HG02623 (cell line): ENCODE measurements around the gene SARNP.
"Not testable (repeated sequence)": the region's sequence is repeated elsewhere in the genome, so short reads cannot be mapped to it uniquely, and the experiment has no call there.

Source experiments
- ATAC-seq: cut with Tn5 transposase; IDR thresholded peaks from one replicate; pipeline ENCODE4 v1.9.1; 2021; ENCODE audit warnings: moderate library complexity; ENCODE audit not compliant: unreplicated experiment

SARNP gene, protein sequence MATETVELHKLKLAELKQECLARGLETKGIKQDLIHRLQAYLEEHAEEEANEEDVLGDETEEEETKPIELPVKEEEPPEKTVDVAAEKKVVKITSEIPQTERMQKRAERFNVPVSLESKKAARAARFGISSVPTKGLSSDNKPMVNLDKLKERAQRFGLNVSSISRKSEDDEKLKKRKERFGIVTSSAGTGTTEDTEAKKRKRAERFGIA

DNA sequence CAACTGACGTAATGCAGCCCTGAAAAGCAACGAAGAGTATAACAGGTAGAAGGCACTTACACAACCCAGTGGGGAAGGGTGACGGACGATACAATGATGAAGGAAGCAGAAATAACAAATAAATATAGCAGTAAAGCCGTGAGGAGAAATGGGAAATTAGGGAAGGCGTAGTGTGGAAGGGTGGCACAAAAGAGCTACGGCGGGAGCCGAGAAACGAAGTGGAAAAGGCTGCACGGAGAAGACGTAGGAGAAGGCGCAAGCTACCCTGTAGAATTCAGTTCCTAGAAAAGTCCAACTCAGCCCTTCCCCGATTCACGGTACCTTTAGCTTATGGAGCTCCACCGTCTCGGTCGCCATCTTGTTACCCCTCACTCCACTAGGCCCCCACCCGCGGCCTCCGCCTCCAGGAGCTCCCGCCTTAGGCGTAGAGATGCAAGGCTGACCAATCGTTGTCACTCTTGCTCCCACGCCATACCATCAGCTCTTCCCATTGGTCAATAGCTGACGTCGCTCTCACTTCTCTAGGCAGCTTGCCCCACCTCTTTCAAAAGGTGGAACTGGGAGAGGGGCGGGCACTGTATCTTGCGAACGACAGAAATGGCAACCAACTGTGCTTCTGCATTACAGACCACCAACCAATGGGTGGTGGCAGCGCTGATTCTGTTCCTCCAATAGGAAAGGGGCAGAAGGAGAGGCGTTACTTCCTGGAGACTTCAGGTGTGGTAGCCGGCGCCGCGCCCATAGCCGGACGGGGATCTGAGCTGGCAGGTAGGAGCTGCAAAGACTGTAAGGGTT lies at the start of gene SARNP, which contains the start of gene ORMDL2:
Gene SARNP (minus strand): TSS at position 380 of the 795 bp plus-strand sequence. CDS start 23 bp downstream, at position 357.
Gene ORMDL2 (plus strand): TSS at position 697 of the 795 bp plus-strand sequence. CDS start 959 bp downstream, outside the sequence.
- ATAC-seq: peak; percentile 96

DNA sequence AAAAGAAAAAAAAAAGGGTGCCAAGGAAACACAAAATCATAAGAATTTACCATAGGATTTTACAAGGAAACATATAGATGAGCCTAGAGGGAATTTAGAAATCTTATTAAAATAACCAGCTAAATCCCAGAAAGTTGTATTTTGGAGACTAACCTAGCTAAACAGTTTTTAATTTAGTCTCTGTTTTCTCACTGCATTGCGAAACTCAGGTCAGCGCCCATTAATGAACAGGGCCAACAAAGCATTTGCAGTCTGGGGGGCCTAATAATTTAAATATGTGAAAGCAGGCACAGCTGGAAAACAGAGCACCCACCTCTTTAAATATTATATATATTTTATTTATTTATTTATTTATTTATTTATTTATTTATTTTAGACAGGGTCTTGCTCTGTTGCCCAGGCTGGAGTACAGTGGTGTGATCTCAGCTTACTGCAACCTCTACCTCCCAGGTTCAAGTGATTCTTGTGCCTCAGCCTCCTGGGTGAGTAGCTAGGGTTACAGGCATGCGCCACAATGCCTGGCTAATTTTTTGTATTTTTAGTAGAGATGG lies 49.0 kb upstream of the SARNP start:
- ATAC-seq: not testable (repeated sequence)

- no peak for ATAC-seq
Observed at GRCh38 chr12:55865327-55865726, 47.8 kb upstream of the SARNP start.

DNA sequence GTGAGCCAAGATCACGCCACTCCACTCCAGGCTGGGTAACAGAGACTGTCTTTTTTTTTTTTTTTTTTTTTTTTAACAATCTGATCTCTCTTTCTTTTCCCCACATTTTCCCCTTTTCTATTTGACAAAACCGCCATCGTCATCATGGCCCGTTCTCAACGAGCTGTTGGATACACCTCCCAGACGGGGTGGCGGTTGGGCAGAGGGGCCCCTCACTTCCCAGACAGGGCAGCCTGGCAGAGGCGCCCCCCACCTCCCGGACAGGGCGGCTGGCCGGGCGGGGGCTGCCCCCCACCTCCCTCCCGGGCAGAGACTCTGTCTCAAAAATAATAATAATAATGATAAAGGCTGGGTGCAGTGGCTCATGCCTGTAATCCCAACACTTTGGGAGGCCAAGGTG lies 45.4 kb upstream of the SARNP start:
- ATAC-seq: not testable (repeated sequence)

GRCh38 chr12:55862286-55862685 lies 44.8 kb upstream of the SARNP start:
- ATAC-seq: no peak

- no peak for ATAC-seq
Observed at GRCh38 chr12:55861871-55862270, 44.3 kb upstream of the SARNP start.

DNA sequence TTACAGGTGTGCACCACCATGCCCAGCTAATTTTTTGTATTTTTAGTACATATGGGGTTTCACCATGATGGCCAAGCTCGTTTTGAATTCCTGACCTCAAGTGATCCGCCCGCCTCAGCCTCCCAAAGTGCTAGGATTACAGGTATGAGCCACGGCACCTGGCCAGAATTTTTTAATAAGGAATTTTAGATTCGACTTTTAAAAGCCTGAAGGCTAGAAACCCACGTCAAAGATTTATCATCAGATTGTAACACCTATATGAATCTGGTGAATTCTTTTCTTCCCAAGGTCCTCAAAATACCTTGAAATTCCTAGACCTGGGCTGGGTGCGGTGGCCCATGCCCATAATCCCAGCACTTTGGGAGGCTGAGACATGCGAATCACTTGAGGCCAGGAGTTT lies 43.9 kb upstream of the SARNP start:
- no peak for ATAC-seq

DNA sequence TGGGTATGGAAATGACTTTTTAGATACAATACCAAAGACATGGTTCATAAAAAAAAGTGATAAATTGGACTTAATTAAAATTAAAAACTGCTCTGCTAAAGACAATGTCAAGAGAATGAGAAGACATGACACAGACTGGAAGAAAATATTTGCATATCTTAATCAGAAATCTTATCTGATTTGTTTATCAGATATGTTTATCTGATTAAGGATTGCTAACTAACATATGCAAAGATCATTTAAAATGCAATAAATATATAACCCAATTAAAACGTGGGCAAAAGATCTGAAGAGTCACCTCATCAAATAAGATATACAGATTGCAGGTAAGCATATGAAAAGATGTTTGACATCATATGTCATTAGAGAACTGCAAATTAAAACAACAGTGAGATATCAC lies 35.2 kb upstream of the SARNP start:
- no peak for ATAC-seq

- ATAC-seq: no peak
Observed at GRCh38 chr12:55850893-55851292, 33.4 kb upstream of the SARNP start.

DNA sequence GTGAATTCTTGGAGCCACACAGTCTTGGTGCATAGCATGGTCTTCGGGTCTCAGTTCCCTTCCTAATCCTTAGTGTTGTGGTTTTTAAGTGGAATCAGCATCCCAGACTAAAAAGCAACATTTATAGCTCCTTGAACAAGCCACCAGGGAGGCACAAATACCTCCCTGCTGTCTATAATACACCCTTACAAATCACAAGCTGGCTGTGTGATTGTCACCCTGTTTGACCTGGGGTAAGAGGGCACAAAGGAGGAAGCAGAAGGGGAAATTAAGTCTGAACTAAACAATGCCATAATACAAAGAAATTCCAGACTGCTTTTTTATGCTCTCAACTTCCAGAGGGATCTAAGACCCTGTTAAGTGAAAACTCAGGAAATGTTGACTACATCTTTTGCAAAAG lies 32.9 kb upstream of the SARNP start:
- no peak for ATAC-seq

GRCh38 chr12:55849616-55850343 lies 32.3 kb upstream of the SARNP start:
- no peak for ATAC-seq

GRCh38 chr12:55847603-55848291 lies 30.2 kb upstream of the SARNP start:
- ATAC-seq: no peak

GRCh38 chr12:55847033-55847432 lies 29.5 kb upstream of the SARNP start:
- no peak for ATAC-seq

DNA sequence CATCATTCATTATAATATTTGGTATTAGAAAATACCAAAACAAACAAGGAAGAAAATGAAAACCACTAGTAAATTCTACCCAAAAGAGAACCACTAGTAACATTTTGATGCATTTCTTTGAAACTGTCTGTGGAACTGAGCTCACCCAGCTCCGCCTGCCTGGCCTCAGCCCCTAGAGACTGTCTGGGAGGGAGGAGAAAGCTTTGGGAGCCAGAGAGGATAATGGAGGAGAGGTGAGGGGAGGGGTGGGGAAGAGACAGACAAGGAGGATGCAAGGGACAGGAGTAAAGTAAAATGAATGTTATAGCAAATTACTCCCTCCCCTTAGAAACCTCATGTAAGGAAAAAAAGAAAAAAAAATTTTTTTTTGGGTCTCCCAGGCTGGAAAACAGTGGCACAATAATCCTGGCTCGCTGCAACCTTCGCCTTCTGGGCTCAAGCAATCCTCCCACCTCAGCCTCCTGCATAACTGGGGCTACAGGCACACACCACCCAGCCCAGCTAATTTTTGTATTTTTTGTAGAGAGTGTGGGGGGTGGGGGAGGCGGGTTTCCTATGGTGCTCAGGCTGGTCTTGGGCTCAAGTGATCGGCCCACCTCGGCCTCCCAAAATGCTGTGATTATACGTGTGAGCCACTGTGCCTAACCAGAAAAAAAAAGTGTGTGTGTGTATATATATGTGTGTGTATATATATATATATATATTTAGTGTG lies 28.4 kb upstream of the SARNP start:
- ATAC-seq: no peak

GRCh38 chr12:55845361-55845760 lies 27.8 kb upstream of the SARNP start:
- no peak for ATAC-seq

DNA sequence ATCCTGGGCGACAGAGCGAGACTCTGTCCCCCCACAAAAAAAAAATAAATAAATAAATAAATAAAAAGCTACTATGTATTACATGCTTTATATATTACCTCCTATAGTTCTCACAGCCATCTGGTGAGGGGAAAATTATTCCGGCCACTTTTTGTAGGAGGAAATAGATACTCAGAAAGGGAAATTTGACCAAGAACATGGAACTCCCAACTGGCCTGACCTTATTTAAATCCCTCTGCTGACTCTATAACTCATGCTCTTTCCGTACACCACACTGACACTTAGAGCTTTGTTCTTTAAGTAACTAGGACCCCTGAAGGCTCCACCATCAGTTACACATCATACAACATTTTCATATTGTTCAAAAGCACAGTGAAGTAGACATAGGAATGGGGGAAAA lies 27.4 kb upstream of the SARNP start:
- no peak for ATAC-seq

DNA sequence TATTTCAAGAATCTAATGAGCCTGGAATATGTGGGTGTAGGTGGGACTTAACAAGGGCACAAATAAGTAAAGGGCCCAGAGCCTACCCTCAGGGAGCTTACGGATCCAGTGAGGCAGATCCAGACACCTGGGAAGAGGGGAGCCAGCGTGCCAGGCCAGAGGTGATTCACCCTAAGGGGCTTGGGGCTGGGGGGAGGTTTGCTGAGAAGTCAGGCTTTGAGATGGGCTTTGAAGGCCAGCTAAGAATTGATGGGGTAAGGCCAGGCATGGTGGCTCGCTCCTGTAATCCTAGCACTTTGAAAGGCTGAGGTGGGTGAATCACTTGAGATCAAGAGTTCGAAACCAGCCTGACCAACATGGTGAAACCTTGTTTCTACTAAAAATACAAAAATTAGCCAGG lies 25.9 kb upstream of the SARNP start:
- no peak for ATAC-seq

DNA sequence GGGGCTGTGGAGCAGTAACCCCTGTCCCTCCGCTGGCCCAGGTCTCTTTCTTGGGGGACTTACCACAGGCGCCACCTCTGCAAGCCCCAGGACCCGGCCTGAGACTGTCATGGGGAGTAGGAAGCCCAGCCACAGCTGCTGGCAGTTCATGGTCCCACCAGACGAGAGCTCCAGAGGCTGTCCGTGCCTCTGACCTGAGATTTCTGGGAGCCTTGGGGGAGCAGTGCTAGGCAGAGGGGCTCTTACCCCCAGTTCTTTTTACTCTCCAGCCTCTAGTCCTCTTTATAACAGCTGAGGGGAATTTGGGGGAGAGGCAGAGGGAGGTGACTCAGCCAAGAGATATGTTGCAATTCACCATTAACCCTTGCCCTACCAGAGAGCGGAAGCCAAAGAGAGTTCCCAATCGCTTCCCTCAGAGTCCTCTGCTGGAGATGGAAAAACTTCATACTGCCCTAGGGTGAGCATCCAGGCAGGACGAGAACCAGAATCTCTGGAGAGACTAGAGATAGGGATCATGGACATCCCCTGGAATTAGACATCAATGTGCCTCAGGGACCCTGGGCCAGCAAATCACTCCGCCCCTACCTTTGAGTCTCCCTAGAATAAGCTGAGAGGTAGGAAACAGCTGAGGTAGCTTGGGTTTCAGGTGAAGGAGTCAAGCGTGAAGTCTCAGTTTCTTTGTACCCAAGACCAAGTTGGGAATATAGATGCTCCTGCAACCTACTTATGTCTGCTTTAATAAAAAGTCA lies 25.3 kb upstream of the SARNP start, which contains the start of gene MMP19:
Gene MMP19 (minus strand): TSS at position 256 of the 749 bp plus-strand sequence. CDS start 106 bp downstream, at position 150.
- ATAC-seq: no peak
